Stimulated activated CD4-positive, alpha-beta T cell treated with anti-CD3 and anti-CD28 coated beads, Interleukin-12 subunit alpha, Interleukin-12 subunit beta, amount 100 ng/mL, for 48 hours (primary cell): ENCODE data around the gene MS4A6E.

Source experiments
- DNase-seq, 3 donors: peaks; one replicate each; pipeline ENCODE4 v3.0.0-alpha.2; 2020; ENCODE audit warnings: low read depth in 2 of 3, low spot score in 1 of 3

The MS4A6E gene

DNA sequence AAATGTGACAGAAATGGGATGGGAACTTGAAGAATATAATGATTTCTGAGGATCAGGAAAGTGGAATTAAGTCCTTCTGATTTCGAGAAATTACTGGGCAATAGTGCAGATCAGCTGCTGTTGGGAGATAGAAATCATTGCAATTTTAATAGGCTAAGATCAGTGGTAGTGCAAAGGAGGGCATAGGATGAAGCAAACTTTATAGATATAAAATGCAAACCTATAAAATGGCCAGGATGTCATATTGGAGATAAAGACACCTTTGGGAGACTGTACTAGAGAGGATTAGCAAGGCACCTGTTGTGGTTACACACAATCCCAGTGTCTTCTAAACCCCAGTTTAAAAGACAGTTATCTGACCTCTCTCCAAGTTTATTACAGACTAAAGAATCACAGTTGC is 44.8 kb downstream of the MS4A6E start:
- DNase-seq: no peak

GRCh38 chr11:60372767-60373166 is 45.7 kb downstream of the MS4A6E start:
- no peak for DNase-seq

DNA sequence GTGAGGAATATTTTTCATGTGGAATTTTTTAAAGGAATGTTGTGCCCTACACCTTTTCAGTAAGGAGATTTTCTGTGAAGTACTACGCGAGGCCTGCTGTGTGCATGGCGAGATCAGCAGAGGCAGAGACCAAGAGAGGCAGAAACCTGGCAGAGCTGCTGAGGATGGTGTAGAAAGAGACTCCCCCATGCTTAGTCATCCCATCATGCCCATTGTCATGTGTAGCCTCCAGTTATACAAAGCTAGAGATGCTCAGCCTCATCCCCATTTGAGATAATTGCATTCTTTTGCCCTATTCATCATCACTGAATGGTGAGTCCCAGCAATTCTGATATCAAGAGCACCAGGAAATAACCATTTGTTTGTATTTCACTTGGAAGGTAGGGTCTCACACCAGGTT is 48.3 kb downstream of the MS4A6E start:
- no peak for DNase-seq

- DNase-seq: no peak
Measured at GRCh38 chr11:60376601-60377000, 49.5 kb downstream of the MS4A6E start.

DNA sequence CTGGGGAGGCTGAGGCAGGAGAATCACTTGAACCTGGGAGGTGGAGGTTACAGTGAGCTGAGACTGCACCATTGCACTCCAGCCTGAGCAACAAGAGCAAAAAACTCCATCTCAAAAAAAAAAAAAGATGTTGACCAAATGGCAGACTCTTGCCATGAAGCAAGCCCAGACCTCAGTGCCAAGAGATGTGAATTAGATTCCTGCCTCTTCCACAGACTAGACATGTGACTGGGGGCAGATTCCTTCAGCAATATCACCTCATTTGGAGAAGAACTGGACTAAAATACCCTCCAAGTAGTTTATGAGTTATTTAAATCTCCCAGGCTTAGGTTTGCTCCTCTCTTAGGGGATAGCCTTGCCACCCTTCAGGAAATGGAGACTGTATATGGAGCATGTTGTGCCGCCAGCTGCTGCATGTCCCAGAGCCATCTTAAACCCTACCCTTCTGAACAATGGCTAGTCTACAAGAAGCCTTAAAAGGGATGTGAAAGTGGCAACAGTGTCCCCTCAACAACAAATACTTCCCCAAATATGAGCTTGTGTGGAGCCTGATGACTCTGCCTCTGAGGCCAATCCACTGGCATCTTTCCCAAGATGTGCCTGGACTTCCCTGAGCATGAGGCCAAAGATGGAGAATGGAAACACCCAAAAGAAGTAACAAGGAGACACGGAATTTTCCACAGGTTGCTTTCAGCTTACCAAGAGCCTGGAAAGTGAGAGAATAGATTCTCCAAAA is 50.5 kb downstream of the MS4A6E start:
- no peak for DNase-seq

GRCh38 chr11:60378354-60378753 is 51.3 kb downstream of the MS4A6E start, which contains the start of gene MS4A7:
TSS of gene MS4A7 (plus strand) at chr11:60378532. CDS start at chr11:60383142, 4,610 bp downstream.
- no peak for DNase-seq

DNA sequence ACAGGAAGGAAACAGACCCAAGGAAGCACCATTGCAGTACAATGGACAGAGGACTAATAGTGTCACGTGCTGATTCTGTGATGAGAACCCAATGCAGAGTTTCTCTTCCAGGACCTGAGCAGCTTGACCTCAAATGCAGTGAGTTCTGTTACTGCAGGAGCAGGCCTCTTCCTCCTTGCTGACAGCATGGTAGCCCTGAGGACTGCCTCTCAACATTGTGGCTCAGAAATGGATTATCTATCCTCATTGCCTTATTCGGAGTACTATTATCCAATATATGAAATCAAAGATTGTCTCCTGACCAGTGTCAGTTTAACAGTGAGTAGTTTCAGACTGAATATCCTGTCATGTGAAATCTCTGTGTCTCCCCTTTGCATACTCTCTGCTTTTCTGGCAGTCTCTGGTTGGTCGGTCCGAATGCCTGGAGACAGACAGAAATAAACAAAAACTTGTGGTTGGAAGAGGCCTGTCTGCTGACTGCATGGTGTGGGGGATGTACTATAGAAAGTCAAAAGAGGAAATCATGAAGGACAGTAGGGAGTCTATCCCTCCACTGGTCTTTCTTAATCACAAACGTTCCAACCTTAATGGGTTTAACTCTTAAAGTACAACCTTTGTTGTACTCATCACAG is 62.3 kb downstream of the MS4A6E start:
- no peak for DNase-seq

DNA sequence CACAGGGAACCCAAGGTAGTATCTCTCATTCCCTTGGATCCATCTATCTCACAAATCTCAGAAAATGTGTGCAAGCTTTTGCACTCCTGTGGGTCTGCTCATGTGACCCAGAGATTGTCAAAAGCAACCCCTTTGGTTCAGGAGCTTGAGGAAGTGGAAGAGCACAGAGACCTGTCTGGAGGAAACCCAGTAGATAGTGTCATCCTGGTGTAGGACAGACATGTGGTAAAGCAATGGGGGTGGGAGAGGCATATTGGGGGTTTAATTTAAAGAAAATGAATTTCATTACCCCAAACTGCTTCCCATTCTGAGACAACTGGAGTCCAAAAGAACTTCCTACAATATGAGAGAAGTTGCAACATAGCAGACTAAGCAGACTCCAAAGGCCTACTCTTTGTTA is 63.4 kb downstream of the MS4A6E start:
- DNase-seq: no peak
